ENCODE data around the gene TMEM53. TPM values are rescaled to one million over a fixed set of nuclear protein-coding genes. Genes with fewer than 3 reads are reported as not detected.
A peak's percentile ranks its signal among the peaks of the same experiment; 100 is the strongest.
"Not testable (repeated sequence)": the region's sequence is repeated elsewhere in the genome, so short reads cannot be mapped to it uniquely, and the experiment has no call there.

TMEM53 gene
- total RNA-seq, 4 donors from 2014 or later = 3.9 to 8.3 (median 4.7) TPM

DNA sequence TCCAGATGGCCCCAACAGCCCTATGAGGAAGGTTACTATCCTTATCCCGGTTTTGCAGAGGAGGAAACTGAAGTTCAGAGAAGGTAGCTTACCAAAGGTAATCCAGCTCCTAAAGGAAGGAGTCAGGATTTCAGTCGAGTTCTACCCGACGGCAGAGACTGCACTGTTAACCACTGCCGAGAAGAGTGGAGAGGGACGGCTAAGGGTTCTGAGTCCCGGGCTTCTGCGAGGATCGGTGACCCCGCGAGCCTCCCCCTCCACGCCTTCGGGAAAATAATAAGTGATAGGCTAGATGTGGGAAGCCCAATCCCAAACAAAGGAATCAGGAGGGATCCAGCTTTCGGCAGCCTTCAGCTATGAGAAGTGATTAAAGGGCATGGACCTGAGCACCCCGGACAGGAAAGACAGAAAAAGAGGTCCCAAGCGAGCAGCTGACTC, 587 bp downstream of the TMEM53 start:
- peak overlapping the region; percentile 48 to 73 for H3K4me3 ChIP-seq
- no peaks in the 10 kb centered on the region for H3K27me3 ChIP-seq
- peaks cover 0 to 56% (median 3%) of the 10 kb centered on the region in 3 donors for H3K4me1 ChIP-seq
- WGBS, 2 donors (ENCODE audit: low coverage in 1 of 2) = 0% methylated on average over 2 to 10 of the region's 16 CpGs
- H3K36me3 ChIP-seq = no peaks in the 10 kb centered on the region
- peak overlapping the region; percentile 77 to 97 (median 94) for H3K27ac ChIP-seq
- TF ChIP-seq POLR2A (IDR thresholded peaks at IDR 0.05) = no peak
- ATAC-seq = no peak
- no peaks in the 10 kb centered on the region for H3K9me3 ChIP-seq

DNA sequence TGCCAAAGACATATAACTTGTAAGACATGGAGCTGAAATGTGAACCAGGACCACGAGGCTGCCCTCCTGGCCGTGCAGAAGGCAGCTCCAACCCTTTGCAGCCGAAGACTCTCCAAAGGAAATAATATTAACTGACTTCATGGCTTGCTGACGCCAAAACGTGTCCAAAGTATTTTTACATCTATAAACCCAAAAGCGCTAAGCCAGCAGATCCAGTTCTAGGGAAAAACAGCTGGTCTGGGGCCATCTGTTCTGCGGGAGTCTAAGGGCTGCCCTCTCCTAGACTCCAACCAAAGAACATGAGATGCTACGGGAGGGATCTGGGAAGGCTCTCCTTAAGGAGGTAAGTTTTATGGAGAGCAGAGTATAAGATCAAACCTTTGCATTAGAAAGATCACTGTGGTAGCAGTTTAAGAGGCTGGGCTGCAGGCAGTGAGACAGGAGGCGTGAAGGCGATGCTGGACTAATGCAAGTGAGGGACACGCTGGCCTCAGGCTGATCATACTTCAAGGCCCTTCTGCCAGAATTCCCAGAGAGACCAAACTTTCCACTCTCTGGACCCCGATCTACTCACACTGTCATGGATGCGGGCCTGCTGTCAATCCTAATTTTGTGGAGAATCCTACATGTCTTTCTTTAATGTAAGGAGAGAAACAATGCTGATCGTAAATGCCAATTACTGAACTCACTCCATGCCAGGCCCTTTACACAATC, 1.2 kb downstream of the TMEM53 start:
- Histone ChIP-seq H3K9me3 (no peaks in the 10 kb centered on the region), H3K27me3 (no peaks in the 10 kb centered on the region), H3K4me1 (peaks cover 0 to 56% (median 3%) of the 10 kb centered on the region in 3 donors), H3K36me3 (no peaks in the 10 kb centered on the region), H3K4me3 (peak overlapping the region; percentile 48 to 73), H3K27ac (peak overlapping the region; percentile 77 to 97 (median 94))
- 72 to 74% methylated on average over 8 to 13 of the region's 14 CpGs for WGBS, 2 donors (ENCODE audit: low coverage in 1 of 2)
- TF ChIP-seq, protein P1, sequence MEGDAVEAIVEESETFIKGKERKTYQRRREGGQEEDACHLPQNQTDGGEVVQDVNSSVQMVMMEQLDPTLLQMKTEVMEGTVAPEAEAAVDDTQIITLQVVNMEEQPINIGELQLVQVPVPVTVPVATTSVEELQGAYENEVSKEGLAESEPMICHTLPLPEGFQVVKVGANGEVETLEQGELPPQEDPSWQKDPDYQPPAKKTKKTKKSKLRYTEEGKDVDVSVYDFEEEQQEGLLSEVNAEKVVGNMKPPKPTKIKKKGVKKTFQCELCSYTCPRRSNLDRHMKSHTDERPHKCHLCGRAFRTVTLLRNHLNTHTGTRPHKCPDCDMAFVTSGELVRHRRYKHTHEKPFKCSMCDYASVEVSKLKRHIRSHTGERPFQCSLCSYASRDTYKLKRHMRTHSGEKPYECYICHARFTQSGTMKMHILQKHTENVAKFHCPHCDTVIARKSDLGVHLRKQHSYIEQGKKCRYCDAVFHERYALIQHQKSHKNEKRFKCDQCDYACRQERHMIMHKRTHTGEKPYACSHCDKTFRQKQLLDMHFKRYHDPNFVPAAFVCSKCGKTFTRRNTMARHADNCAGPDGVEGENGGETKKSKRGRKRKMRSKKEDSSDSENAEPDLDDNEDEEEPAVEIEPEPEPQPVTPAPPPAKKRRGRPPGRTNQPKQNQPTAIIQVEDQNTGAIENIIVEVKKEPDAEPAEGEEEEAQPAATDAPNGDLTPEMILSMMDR (IDR thresholded peaks at IDR 0.05) = no peak
- TF ChIP-seq EP300 (IDR thresholded peaks at IDR 0.05) = no peak
- TF ChIP-seq POLR2AphosphoS5 (IDR thresholded peaks at IDR 0.05) = no peak
- TF ChIP-seq POLR2A (IDR thresholded peaks at IDR 0.05) = no peak
- ATAC-seq = no peak

DNA sequence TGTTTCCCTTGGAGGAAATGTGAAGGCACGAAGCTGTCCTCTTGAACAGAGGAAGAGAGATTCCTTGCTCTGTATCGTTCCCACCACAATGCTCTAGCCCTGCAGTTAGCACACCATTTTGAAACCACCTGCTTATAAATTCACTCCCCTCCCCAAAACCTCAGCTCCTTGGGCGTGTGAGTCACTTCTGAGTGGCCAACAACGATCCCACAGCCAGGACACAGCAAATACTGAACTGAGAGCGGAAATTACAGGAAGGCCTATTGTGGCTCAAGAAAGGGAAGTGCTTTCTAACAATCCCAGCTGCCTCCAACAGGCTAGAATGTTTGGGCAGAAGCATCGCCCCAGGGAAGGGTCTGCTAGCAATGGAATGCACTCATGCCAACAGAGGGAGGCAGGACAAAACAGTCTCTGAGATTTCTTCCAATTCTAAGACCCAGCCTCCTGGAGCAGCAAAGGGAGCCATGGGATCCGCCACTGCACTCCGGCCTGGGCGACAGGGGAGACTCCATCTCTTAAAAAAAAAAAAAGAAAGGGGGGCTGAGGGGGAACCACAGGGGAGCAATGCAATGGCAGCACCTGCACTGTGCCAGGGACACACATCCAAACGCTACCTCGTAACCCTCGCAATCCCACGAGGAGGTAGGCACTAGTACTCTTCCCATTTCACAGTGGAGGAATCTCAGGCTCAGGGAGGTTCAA, 1.9 kb downstream of the TMEM53 start:
- no peak overlapping the region for H3K4me3 ChIP-seq
- peaks cover 0 to 54% (median 3%) of the 10 kb centered on the region in 3 donors for H3K4me1 ChIP-seq
- no peak for ATAC-seq
- no peaks in the 10 kb centered on the region for H3K27me3 ChIP-seq
- WGBS, 2 donors (ENCODE audit: low coverage in 1 of 2) = 73 to 90% methylated on average over 2 to 11 of the region's 13 CpGs
- H3K27ac ChIP-seq = peak overlapping the region in 3 of 4 donors; percentile 94 to 97 (median 95)
- TF ChIP-seq EP300 (IDR thresholded peaks at IDR 0.05) = no peak
- TF ChIP-seq, protein P1 (IDR thresholded peaks at IDR 0.05) = no peak
- no peak for TF ChIP-seq POLR2AphosphoS5 (IDR thresholded peaks at IDR 0.05)
- no peak for TF ChIP-seq POLR2A (IDR thresholded peaks at IDR 0.05)
- H3K36me3 ChIP-seq = no peaks in the 10 kb centered on the region
- no peaks in the 10 kb centered on the region for H3K9me3 ChIP-seq

DNA sequence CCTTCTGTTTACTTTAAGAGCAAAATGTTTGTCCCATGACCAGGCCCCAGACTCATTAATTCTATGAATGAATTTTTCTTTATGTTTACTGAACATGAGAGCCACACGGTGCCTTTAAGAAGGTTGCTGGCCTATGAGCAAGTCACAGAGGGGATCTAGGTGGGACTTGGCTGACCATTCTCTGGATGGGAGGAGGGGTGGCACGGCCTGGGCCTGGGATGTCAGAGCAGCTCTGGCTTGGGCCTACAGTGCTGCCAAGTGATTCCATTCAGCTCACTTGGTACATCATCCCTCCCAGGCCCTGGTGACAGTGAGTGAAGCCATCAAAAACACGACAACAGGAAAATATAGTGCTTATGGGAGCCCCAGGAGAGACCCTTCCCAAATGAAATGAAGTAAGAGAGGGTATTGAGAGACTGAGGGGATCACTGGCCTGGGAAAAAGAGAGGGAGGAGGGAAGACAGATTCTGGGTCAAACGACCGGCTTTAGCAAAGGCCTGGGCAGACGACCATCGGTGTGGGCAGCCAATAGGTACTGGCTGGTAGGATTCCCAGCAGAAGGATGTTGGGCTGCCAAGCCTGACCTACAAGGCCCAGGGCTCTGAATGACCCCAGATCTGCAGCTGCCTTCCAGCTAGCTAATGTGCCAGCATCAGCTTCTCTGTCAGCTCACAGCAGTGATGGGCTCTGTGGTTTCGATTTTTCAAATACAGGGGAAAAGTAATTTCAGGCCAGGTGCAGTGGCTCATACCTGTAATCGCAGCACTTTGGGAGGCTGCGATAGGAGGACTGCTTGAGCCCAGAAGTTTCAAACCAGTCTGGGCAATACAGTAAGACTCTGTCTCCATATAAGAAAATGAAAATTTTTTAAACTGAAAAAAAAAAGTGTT, 3.3 kb downstream of the TMEM53 start:
- Histone ChIP-seq H3K27me3 (no peaks in the 10 kb centered on the region), H3K27ac (no peak overlapping the region), H3K36me3 (no peaks in the 10 kb centered on the region), H3K4me3 (no peak overlapping the region), H3K4me1 (peaks cover 0 to 43% (median 3%) of the 10 kb centered on the region in 3 donors), H3K9me3 (no peaks in the 10 kb centered on the region)
- TF ChIP-seq POLR2A (IDR thresholded peaks at IDR 0.05) (no peak), EP300 (IDR thresholded peaks at IDR 0.05) (no peak), POLR2AphosphoS5 (IDR thresholded peaks at IDR 0.05) (no peak)
- TF ChIP-seq, protein P1 (IDR thresholded peaks at IDR 0.05) = no peak
- no peak for ATAC-seq
- WGBS, 2 donors (ENCODE audit: low coverage in 1 of 2) = 96 to 98% methylated on average over 4 to 6 of the region's 10 CpGs

DNA sequence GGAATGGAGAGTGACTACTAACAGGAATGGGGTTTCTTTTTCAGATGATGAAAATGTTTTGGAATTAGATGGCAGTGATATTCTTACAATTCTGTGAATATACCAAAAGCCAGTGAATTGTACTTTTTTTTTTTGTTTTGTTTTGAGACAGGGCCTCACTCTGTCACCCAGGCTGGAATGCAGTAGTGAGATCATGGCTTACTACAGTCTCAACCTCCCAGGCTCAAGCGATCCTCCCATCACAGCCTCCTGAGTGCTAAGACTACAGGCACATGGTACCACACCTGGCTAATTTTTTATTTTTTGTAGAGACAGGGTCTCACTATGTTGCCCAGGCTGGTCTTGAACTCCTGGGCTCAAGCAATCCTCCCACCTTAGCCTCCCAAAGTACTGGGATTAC, 7.6 kb downstream of the TMEM53 start:
- not testable (repeated sequence) for H3K36me3 ChIP-seq, H3K4me3 ChIP-seq, ATAC-seq, H3K27ac ChIP-seq, H3K9me3 ChIP-seq, H3K4me1 ChIP-seq, H3K27me3 ChIP-seq
- 86 to 100% methylated on average over 1 of the region's 1 CpG for WGBS, 2 donors (ENCODE audit: low coverage in 1 of 2)
